WERI-Rb-1 (cell line): ENCODE data around the gene TMEM236.

Source experiments
- DNase-seq: peaks from one replicate; pipeline ENCODE4 v3.0.0-alpha.2; 2020
- H3K27ac ChIP-seq: fragments of 250-450 bp; sonication (Bioruptor Pico); 2 replicates; pipeline ENCODE4 v1.5.1; 2020; ENCODE audit warnings: mild to moderate bottlenecking, moderate library complexity
- H3K27me3 ChIP-seq: fragments of 250-450 bp; sonication (Bioruptor Pico); 2 replicates; pipeline ENCODE4 v1.5.1; 2021; ENCODE audit warnings: mild to moderate bottlenecking, low read depth, moderate library complexity; ENCODE audit not compliant: insufficient read depth, severe bottlenecking
- H3K36me3 ChIP-seq: fragments of 250-450 bp; sonication (Bioruptor Pico); 2 replicates; pipeline ENCODE4 v1.5.1; 2020; ENCODE audit warnings: mild to moderate bottlenecking, moderate library complexity
- H3K4me3 ChIP-seq: 2 replicates; pipeline ENCODE4 v1.5.1; 2011; ENCODE audit warnings: low read depth, mild to moderate bottlenecking, control low read depth, low read length
- H3K9me3 ChIP-seq: fragments of 250-450 bp; sonication (Bioruptor Pico); 2 replicates; pipeline ENCODE4 v1.5.1; 2021; ENCODE audit warnings: mild to moderate bottlenecking, moderate library complexity; ENCODE audit not compliant: severe bottlenecking
- TF ChIP-seq, protein P1 (sequence below): IDR thresholded peaks from 2 replicates; pipeline ENCODE4 v1.5.1; 2011; ENCODE audit warnings: low read depth, mild to moderate bottlenecking, control low read depth, inconsistent platforms, low read length

The TMEM236 gene

GRCh38 chr10:17789396-17789795 lies 37.4 kb downstream of the TMEM236 start:
- DNase-seq: no peak
- Histone ChIP-seq H3K9me3 (no peaks in the 10 kb centered on the region), H3K27ac (no peak overlapping the region), H3K36me3 (no peaks in the 10 kb centered on the region), H3K27me3 (no peaks in the 10 kb centered on the region), H3K4me3 (no peak overlapping the region)
- TF ChIP-seq, protein P1, sequence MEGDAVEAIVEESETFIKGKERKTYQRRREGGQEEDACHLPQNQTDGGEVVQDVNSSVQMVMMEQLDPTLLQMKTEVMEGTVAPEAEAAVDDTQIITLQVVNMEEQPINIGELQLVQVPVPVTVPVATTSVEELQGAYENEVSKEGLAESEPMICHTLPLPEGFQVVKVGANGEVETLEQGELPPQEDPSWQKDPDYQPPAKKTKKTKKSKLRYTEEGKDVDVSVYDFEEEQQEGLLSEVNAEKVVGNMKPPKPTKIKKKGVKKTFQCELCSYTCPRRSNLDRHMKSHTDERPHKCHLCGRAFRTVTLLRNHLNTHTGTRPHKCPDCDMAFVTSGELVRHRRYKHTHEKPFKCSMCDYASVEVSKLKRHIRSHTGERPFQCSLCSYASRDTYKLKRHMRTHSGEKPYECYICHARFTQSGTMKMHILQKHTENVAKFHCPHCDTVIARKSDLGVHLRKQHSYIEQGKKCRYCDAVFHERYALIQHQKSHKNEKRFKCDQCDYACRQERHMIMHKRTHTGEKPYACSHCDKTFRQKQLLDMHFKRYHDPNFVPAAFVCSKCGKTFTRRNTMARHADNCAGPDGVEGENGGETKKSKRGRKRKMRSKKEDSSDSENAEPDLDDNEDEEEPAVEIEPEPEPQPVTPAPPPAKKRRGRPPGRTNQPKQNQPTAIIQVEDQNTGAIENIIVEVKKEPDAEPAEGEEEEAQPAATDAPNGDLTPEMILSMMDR: no peak

GRCh38 chr10:17790651-17791050 lies 38.6 kb downstream of the TMEM236 start:
- DNase-seq: no peak
- Histone ChIP-seq H3K27ac (no peak overlapping the region), H3K9me3 (no peaks in the 10 kb centered on the region), H3K36me3 (no peaks in the 10 kb centered on the region), H3K27me3 (no peaks in the 10 kb centered on the region), H3K4me3 (no peak overlapping the region)
- TF ChIP-seq, protein P1: no peak

DNA sequence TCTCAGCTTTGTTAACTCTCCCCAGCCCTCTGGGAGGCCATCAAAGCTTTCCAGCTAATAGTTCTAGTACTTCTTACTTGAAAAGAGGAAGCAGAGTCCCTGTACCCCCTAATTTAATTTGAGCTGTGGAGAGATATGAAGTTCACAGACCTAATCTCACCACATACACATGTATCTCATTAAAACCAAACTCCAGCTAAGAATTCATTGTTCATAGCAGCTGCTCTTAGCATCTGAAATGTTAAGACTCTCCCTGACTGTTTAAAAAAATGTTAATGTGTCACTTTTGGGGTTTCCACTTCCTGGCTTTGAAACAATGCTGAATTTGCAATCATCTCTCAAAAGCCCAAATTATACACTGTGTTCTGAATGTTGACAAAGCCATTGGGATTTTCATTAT lies 41.0 kb downstream of the TMEM236 start:
- no peaks in the 10 kb centered on the region for H3K27me3 ChIP-seq
- TF ChIP-seq, protein P1: no peak
- no peaks in the 10 kb centered on the region for H3K9me3 ChIP-seq
- DNase-seq: no peak
- no peaks in the 10 kb centered on the region for H3K36me3 ChIP-seq
- no peak overlapping the region for H3K27ac ChIP-seq
- H3K4me3 ChIP-seq: no peak overlapping the region

DNA sequence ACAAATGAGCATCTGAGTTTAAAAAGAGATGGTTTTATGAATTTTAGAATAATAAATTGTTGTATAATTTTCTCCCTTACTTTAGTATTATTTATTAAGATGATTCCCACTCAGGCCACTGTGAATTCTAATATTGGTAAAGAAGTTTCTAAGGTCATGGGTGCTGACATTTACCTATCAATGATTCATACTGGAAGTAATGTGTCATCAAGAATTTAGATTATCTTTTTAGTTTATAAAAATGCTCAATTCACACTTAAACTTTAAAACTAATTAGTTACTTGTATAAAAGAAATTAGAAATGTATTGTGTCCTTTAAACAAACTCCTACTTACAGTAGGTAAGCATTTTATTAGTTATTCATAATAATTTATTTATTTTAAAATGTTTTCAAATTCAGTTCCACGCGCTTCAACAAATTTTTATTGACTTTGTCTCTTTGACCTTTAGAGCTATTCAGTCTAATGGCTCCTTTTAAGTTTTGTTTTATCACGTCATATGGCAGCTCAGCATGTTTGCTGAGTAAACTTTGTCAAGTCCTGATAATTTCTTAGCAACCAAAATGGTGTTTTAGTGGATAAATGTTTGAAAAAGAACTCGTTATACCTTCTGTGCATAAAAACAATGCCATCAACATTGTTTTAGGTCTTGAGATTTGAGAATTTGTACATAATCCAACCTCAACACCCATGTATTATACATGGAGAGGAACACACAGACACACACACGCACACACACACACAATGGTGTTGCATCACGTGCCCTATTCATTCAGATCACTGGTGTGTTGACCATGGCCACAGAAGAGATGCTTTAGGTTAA lies 42.0 kb downstream of the TMEM236 start:
- Histone ChIP-seq H3K36me3 (no peaks in the 10 kb centered on the region), H3K4me3 (no peak overlapping the region), H3K27me3 (no peaks in the 10 kb centered on the region), H3K27ac (no peak overlapping the region), H3K9me3 (no peaks in the 10 kb centered on the region)
- TF ChIP-seq, protein P1: no peak
- no peak for DNase-seq

DNA sequence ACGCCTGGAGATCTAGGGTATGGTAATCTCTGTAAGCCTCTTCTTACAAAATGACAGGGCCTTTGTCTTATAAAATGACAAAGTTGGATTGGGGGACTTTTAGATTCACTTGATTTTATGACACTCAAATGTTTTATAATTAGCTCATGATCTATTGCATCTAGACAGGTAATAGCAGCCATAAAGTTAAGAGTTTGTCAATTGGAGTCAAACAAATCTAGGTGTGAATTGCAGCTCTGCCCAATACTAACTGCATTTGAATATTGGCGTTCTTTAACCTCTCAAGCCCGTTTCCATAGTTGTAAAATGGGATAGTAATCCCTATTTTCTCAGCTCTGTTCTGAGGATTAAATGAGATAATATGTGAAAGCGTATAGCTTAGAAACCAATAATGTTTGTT lies 43.1 kb downstream of the TMEM236 start:
- no peaks in the 10 kb centered on the region for H3K9me3 ChIP-seq
- H3K27me3 ChIP-seq: no peaks in the 10 kb centered on the region
- no peak overlapping the region for H3K4me3 ChIP-seq
- TF ChIP-seq, protein P1: no peak
- no peak for DNase-seq
- no peak overlapping the region for H3K27ac ChIP-seq
- H3K36me3 ChIP-seq: no peaks in the 10 kb centered on the region
